ENCODE data around the gene IL13RA1. TPM values are rescaled to one million over a fixed set of nuclear protein-coding genes. Genes with fewer than 3 reads are reported as not detected.
"Not testable (repeated sequence)": the region's sequence is repeated elsewhere in the genome, so short reads cannot be mapped to it uniquely, and the experiment has no call there.

The IL13RA1 gene
- total RNA-seq, 5 donors from 2014 or later (not counting 1 experiment from before 2014, with no cell fraction given), result 0.50 to 1.1 (median 0.87) TPM; not detected in 1

DNA sequence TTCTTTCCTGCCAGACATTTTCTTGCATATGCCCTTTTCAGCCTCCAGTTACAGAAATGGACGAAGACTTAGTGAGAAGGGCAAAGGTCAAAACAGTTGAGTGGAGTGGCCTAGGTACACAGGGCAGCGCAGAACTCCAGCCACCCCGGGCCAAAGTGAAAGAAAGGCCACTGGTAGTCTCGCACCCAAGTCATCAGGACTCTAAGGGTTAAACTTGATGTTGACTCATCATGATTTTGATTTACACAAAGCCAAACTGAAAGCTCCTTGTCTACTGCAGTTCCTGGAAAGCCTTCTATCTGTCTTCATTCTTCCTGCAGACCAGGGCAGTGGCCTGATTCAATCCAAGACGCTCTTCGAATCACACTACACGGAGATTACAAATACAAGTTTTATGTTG, 2.6 kb upstream of the IL13RA1 start:
- no peaks in the 10 kb centered on the region for H3K36me3 ChIP-seq (ENCODE audit: control insufficient read depth in 2 of 2, extremely low read depth in 1 of 2, insufficient read depth in 1 of 2, low read length in 1 of 2)
- DNase-seq (no peak), ATAC-seq (replicated peaks in 1 of 4) (no peak)
- Mint-ChIP-seq H3K27me3 (peaks cover 27 to 34% of the 10 kb centered on the region in 2 donors), H3K4me1 (peaks cover 0 to 14% (median 4%) of the 10 kb centered on the region in 3 donors), H3K27ac (no peak overlapping the region), H3K36me3 (no peaks in the 10 kb centered on the region), H3K9me3 (no peaks in the 10 kb centered on the region), H3K4me3 (no peak overlapping the region)
- H3K27ac ChIP-seq (ENCODE audit: low read length), result no peak overlapping the region
- peaks cover 0 to 10% of the 10 kb centered on the region in 2 experiments for H3K4me1 ChIP-seq (ENCODE audit: control insufficient read depth in 1 of 2, extremely low read depth in 1 of 2, insufficient read depth in 2 of 2, low read length in 2 of 2)
- POLR2A ChIA-PET, result no interaction called here
- H3K4me3 ChIP-seq (ENCODE audit: control insufficient read depth in 1 of 2, extremely low read depth in 1 of 2, low read length in 1 of 2), result no peak overlapping the region
- H3K27me3 ChIP-seq (replicated peaks in 1 of 2; ENCODE audit: control insufficient read depth in 2 of 2, extremely low read depth in 1 of 2, insufficient read depth in 2 of 2, low read length in 1 of 2), result peaks cover 0 to 10% of the 10 kb centered on the region in 2 experiments
- H3K9me3 ChIP-seq, result no peaks in the 10 kb centered on the region
- no CpG with 5 or more reads among the region's 7 CpGs for WGBS (ENCODE audit: insufficient coverage)
- CTCF ChIA-PET, result no interaction called here

- peaks cover 0 to 14% of the 10 kb centered on the region in 2 experiments for H3K27me3 ChIP-seq (replicated peaks in 1 of 2; ENCODE audit: control insufficient read depth in 2 of 2, extremely low read depth in 1 of 2, insufficient read depth in 2 of 2, low read length in 1 of 2)
- H3K27ac ChIP-seq (ENCODE audit: low read length), result no peak overlapping the region
- ChIA-PET CTCF (no interaction called here), POLR2A (no interaction called here)
- no peak for ATAC-seq (replicated peaks in 1 of 4)
- no peak overlapping the region for H3K4me3 ChIP-seq (ENCODE audit: control insufficient read depth in 1 of 2, extremely low read depth in 1 of 2, low read length in 1 of 2)
- H3K4me1 ChIP-seq (ENCODE audit: control insufficient read depth in 1 of 2, extremely low read depth in 1 of 2, insufficient read depth in 2 of 2, low read length in 2 of 2), result peaks cover 0 to 10% of the 10 kb centered on the region in 2 experiments
- peak overlapping the region; percentile 25 to 52 (median 48) for H3K4me3 Mint-ChIP-seq
- H3K27ac Mint-ChIP-seq, result no peak overlapping the region
- DNase-seq, result no peak
- no peaks in the 10 kb centered on the region for H3K36me3 Mint-ChIP-seq
- WGBS (ENCODE audit: insufficient coverage), result no CpG with 5 or more reads among the region's 3 CpGs
- peaks cover 33 to 34% of the 10 kb centered on the region in 2 donors for H3K27me3 Mint-ChIP-seq
- no peaks in the 10 kb centered on the region for H3K9me3 ChIP-seq
- no peaks in the 10 kb centered on the region for H3K9me3 Mint-ChIP-seq
- peaks cover 0 to 14% (median 4%) of the 10 kb centered on the region in 3 donors for H3K4me1 Mint-ChIP-seq
- no peaks in the 10 kb centered on the region for H3K36me3 ChIP-seq (ENCODE audit: control insufficient read depth in 2 of 2, extremely low read depth in 1 of 2, insufficient read depth in 1 of 2, low read length in 1 of 2)
Measured at GRCh38 chrX:118726396-118726795, 1.0 kb upstream of the IL13RA1 start.

GRCh38 chrX:118727686-118728339, 407 bp downstream of the IL13RA1 start:
- no peaks in the 10 kb centered on the region for H3K36me3 Mint-ChIP-seq
- peaks cover 0 to 10% of the 10 kb centered on the region in 2 experiments for H3K4me1 ChIP-seq (ENCODE audit: control insufficient read depth in 1 of 2, extremely low read depth in 1 of 2, insufficient read depth in 2 of 2, low read length in 2 of 2)
- peaks cover 31 to 44% of the 10 kb centered on the region in 2 donors for H3K27me3 Mint-ChIP-seq
- ATAC-seq (replicated peaks in 1 of 4), result peak; percentile 20 to 39 (median 29)
- peak in 1 of 35 experiments; percentile 3 for DNase-seq
- no peak overlapping the region for H3K27ac Mint-ChIP-seq
- ChIA-PET CTCF (no interaction called here), POLR2A (no interaction called here)
- no peaks in the 10 kb centered on the region for H3K9me3 ChIP-seq
- no peaks in the 10 kb centered on the region for H3K9me3 Mint-ChIP-seq
- H3K4me1 Mint-ChIP-seq, result peaks cover 0 to 14% (median 4%) of the 10 kb centered on the region in 3 donors
- 0% methylated on average over 23 of the region's 73 CpGs for WGBS (ENCODE audit: insufficient coverage)
- peak overlapping the region; percentile 62 to 70 (median 68) for H3K4me3 Mint-ChIP-seq
- peaks cover 0 to 14% of the 10 kb centered on the region in 2 experiments for H3K27me3 ChIP-seq (replicated peaks in 1 of 2; ENCODE audit: control insufficient read depth in 2 of 2, extremely low read depth in 1 of 2, insufficient read depth in 2 of 2, low read length in 1 of 2)
- no peak overlapping the region for H3K27ac ChIP-seq (ENCODE audit: low read length)
- peak overlapping the region; percentile 12 to 15 for H3K4me3 ChIP-seq (ENCODE audit: control insufficient read depth in 1 of 2, extremely low read depth in 1 of 2, low read length in 1 of 2)
- H3K36me3 ChIP-seq (ENCODE audit: control insufficient read depth in 2 of 2, extremely low read depth in 1 of 2, insufficient read depth in 1 of 2, low read length in 1 of 2), result no peaks in the 10 kb centered on the region

DNA sequence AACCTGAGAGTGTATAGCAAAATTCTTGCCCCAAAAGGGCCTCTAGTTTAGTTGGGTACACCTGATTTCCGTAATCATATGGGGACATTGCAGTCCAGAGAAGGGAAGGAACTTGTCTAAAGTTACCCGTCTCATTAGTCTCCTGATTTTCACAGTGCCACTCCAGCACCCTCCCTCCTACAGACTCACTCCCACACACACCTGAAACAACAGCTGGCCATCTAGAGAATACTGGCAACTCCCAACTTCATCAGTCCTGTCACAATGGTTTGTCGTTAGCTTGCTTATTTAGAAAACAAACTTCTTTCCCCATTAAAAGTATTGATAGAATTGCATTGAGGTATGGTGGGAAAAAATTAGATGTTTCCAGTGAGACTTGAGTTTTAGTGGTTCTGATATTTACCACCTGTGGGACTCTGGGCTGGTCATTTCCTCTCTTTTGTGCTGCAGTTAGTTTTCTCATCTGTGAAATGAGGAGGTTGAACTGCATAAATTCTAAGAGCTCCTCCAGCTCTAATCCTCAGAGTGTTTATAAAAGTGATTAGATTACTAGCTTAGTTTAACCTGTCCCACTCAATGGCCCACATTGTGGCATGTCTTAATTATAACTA, 1.7 kb downstream of the IL13RA1 start:
- H3K4me3 Mint-ChIP-seq, result peak overlapping the region in 1 of 3 donors; percentile 17
- ChIA-PET POLR2A (no interaction called here), CTCF (no interaction called here)
- Histone ChIP-seq H3K9me3 (no peaks in the 10 kb centered on the region), H3K27me3 (replicated peaks in 1 of 2; ENCODE audit: control insufficient read depth in 2 of 2, extremely low read depth in 1 of 2, insufficient read depth in 2 of 2, low read length in 1 of 2) (peaks cover 0 to 14% of the 10 kb centered on the region in 2 experiments), H3K4me1 (ENCODE audit: control insufficient read depth in 1 of 2, extremely low read depth in 1 of 2, insufficient read depth in 2 of 2, low read length in 2 of 2) (peaks cover 0 to 10% of the 10 kb centered on the region in 2 experiments), H3K4me3 (ENCODE audit: control insufficient read depth in 1 of 2, extremely low read depth in 1 of 2, low read length in 1 of 2) (no peak overlapping the region), H3K27ac (ENCODE audit: low read length) (no peak overlapping the region), H3K36me3 (ENCODE audit: control insufficient read depth in 2 of 2, extremely low read depth in 1 of 2, insufficient read depth in 1 of 2, low read length in 1 of 2) (no peaks in the 10 kb centered on the region)
- H3K9me3 Mint-ChIP-seq, result no peaks in the 10 kb centered on the region
- peaks cover 26 to 44% of the 10 kb centered on the region in 2 donors for H3K27me3 Mint-ChIP-seq
- no CpG with 5 or more reads among the region's 3 CpGs for WGBS (ENCODE audit: insufficient coverage)
- no peak overlapping the region for H3K27ac Mint-ChIP-seq
- no peak for ATAC-seq (replicated peaks in 1 of 4)
- DNase-seq, result no peak
- peaks cover 0 to 11% (median 4%) of the 10 kb centered on the region in 3 donors for H3K4me1 Mint-ChIP-seq
- H3K36me3 Mint-ChIP-seq, result no peaks in the 10 kb centered on the region

DNA sequence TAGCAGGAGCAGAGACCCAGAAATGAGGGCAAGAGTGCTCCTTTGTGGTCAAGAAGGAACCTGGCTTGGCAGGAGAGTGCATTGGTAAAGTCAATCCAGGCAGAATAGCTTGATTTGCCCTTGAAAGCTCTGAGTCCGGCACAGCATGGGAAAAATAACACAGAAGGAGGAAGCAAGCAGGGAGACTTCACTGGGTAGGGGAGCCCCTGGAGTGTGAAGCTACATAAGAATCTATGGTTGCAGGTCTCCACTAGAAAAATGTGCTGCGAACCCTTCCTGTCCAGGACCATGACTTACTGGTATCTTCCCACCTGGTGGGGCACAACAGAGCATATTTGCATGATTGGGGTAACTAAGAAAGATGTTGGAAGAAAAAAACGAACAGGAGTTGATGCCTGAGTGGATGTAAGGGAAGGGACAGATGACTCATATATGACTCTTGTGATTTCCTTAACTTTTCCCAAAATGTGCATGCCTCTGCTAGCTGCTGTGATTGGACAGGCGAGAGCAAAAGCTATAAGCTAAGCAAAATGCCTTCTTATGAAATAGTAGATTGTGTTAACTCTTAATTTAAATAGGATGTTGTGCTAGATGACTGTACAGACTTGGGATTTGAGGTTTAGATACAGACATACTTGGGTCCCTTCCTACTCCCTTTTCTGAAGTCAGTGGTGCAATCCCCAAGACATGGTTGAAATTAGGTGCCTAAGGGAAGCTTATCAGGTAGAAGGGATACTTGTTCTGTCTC, 3.3 kb downstream of the IL13RA1 start:
- Histone ChIP-seq H3K36me3 (ENCODE audit: control insufficient read depth in 2 of 2, extremely low read depth in 1 of 2, insufficient read depth in 1 of 2, low read length in 1 of 2) (no peaks in the 10 kb centered on the region), H3K4me3 (ENCODE audit: control insufficient read depth in 1 of 2, extremely low read depth in 1 of 2, low read length in 1 of 2) (no peak overlapping the region), H3K27ac (ENCODE audit: low read length) (no peak overlapping the region), H3K4me1 (ENCODE audit: control insufficient read depth in 1 of 2, extremely low read depth in 1 of 2, insufficient read depth in 2 of 2, low read length in 2 of 2) (peaks cover 0 to 10% of the 10 kb centered on the region in 2 experiments), H3K9me3 (no peaks in the 10 kb centered on the region), H3K27me3 (replicated peaks in 1 of 2; ENCODE audit: control insufficient read depth in 2 of 2, extremely low read depth in 1 of 2, insufficient read depth in 2 of 2, low read length in 1 of 2) (peaks cover 0 to 16% of the 10 kb centered on the region in 2 experiments)
- Mint-ChIP-seq H3K4me1 (peaks cover 0 to 10% (median 0%) of the 10 kb centered on the region in 3 donors), H3K9me3 (no peaks in the 10 kb centered on the region), H3K27ac (no peak overlapping the region), H3K4me3 (no peak overlapping the region), H3K27me3 (peaks cover 27 to 37% of the 10 kb centered on the region in 2 donors), H3K36me3 (no peaks in the 10 kb centered on the region)
- no CpG with 5 or more reads among the region's 4 CpGs for WGBS (ENCODE audit: insufficient coverage)
- ChIA-PET POLR2A (no interaction called here), CTCF (no interaction called here)
- no peak for DNase-seq
- no peak for ATAC-seq (replicated peaks in 1 of 4)

GRCh38 chrX:118732551-118732950, 5.1 kb downstream of the IL13RA1 start:
- whole genome bisulfite sequencing (ENCODE audit: insufficient coverage), result no CpG with 5 or more reads among the region's 3 CpGs
- CTCF ChIA-PET, result not testable (repeated sequence)

More at GRCh38 chrX:118732551-118732950, 5.1 kb downstream of the IL13RA1 start:
- H3K27me3 ChIP-seq (replicated peaks in 1 of 2; ENCODE audit: control insufficient read depth in 2 of 2, extremely low read depth in 1 of 2, insufficient read depth in 2 of 2, low read length in 1 of 2), result peaks cover 0 to 18% of the 10 kb centered on the region in 2 experiments
- H3K4me1 ChIP-seq (ENCODE audit: control insufficient read depth in 1 of 2, extremely low read depth in 1 of 2, insufficient read depth in 2 of 2, low read length in 2 of 2); H3K9me3 Mint-ChIP-seq; H3K4me1 Mint-ChIP-seq; H3K27ac Mint-ChIP-seq; ATAC-seq (replicated peaks in 1 of 4); H3K9me3 ChIP-seq; DNase-seq; H3K36me3 ChIP-seq (ENCODE audit: control insufficient read depth in 2 of 2, extremely low read depth in 1 of 2, insufficient read depth in 1 of 2, low read length in 1 of 2); H3K36me3 Mint-ChIP-seq; POLR2A ChIA-PET; H3K4me3 Mint-ChIP-seq; H3K4me3 ChIP-seq (ENCODE audit: control insufficient read depth in 1 of 2, extremely low read depth in 1 of 2, low read length in 1 of 2); H3K27ac ChIP-seq (ENCODE audit: low read length): not testable (repeated sequence)
- peaks cover 26 to 42% of the 10 kb centered on the region in 2 donors for H3K27me3 Mint-ChIP-seq
